Loucy (cell line): ENCODE results near the gene CALN1.

Experiments
- H2AFZ ChIP-seq: fragments of 200-600 bp; sonication (generic); 2 replicates; pipeline ENCODE4 v1.6.0; 2016; ENCODE audit warnings: antibody characterized with exemption, mild to moderate bottlenecking, low read length, moderate library complexity
- H3F3A ChIP-seq: fragments of 200-600 bp; 2 replicates; pipeline ENCODE4 v1.6.0; 2016; ENCODE audit warnings: antibody characterized with exemption, low read depth, mild to moderate bottlenecking
- H3K27me3 ChIP-seq: fragments of 200-600 bp; sonication (generic); 2 replicates; pipeline ENCODE4 v1.6.1; 2014; ENCODE audit warnings: low read length, mild to moderate bottlenecking; ENCODE audit not compliant: insufficient read depth, poor library complexity, severe bottlenecking
- H3K36me3 ChIP-seq: fragments of 200-600 bp; sonication (generic); 2 replicates; pipeline ENCODE4 v1.6.1; 2016; ENCODE audit warnings: low read length; ENCODE audit not compliant: insufficient read depth
- H3K4me1 ChIP-seq: fragments of 200-600 bp; sonication (generic); 2 replicates; pipeline ENCODE4 v1.5.1; 2014; ENCODE audit warnings: low read length, mild to moderate bottlenecking; ENCODE audit not compliant: insufficient read depth, poor library complexity, severe bottlenecking
- H3K4me2 ChIP-seq: fragments of 200-600 bp; sonication (generic); 2 replicates; pipeline ENCODE4 v1.6.0; 2014; ENCODE audit warnings: antibody characterized with exemption, low read length, low read depth, mild to moderate bottlenecking; ENCODE audit not compliant: poor library complexity, severe bottlenecking
- H3K4me3 ChIP-seq: fragments of 200-600 bp; sonication (generic); 2 replicates; pipeline ENCODE4 v1.5.1; 2014; ENCODE audit warnings: low read length, mild to moderate bottlenecking, mixed read lengths; ENCODE audit not compliant: poor library complexity, severe bottlenecking
- H3K79me2 ChIP-seq: fragments of 200-600 bp; sonication (generic); 2 replicates; pipeline ENCODE4 v1.6.1; 2014; ENCODE audit warnings: low read length; ENCODE audit not compliant: insufficient read depth
- H3K9ac ChIP-seq: fragments of 200-600 bp; sonication (generic); 2 replicates; pipeline ENCODE4 v1.6.0; 2014; ENCODE audit warnings: mild to moderate bottlenecking, low read depth, low read length, moderate library complexity; ENCODE audit not compliant: poor library complexity, severe bottlenecking
- H3K9me2 ChIP-seq: fragments of 200-600 bp; sonication (generic); replicated peaks from 2 replicates; pipeline ENCODE4 v1.6.1; 2016; ENCODE audit warnings: low read depth, low read length, mixed read lengths
- H3K9me3 ChIP-seq: fragments of 200-600 bp; sonication (generic); 2 replicates; pipeline ENCODE4 v1.6.1; 2014; ENCODE audit warnings: mild to moderate bottlenecking, antibody characterized with exemption, low read length, low read depth; ENCODE audit not compliant: insufficient read depth
- H4K20me1 ChIP-seq: fragments of 200-600 bp; sonication (generic); 2 replicates; pipeline ENCODE4 v1.6.0; 2014; ENCODE audit warnings: antibody characterized with exemption, low read length, mild to moderate bottlenecking; ENCODE audit not compliant: insufficient read depth, poor library complexity, severe bottlenecking
- EZH2phosphoT487 ChIP-seq: fragments of 200-600 bp; IDR thresholded peaks from 2 replicates; pipeline ENCODE4 v1.6.1; 2018; ENCODE audit warnings: antibody characterized with exemption, mild to moderate bottlenecking, moderate library complexity, borderline replicate concordance
- TF ChIP-seq, protein P1 (sequence below): fragments of 200-600 bp; sonication (generic); conservative IDR thresholded peaks from 2 replicates; pipeline ENCODE4 v1.5.1; 2014; ENCODE audit warnings: mild to moderate bottlenecking, antibody characterized with exemption, low read length

Gene CALN1

DNA sequence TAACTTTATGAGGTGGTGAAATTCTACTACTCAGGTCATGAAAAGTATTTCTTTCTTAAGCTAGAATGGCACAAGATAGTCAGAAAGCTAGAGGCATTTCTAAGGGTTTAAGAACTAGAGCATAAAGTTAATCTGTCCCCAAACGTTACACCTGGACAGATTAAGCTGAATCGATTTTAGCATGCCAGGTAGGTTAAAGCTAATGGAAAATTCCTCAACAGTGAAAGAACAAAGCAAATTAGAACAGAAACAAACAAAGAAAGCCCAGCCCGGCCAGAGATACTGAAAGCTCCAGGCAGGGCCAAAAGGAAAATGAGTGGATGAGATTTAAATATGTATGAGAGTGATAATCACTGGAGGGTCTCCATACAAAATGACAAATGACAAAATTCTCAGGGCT is 293.8 kb downstream of the CALN1 start:
- no peaks in the 10 kb centered on the region for H4K20me1 ChIP-seq
- H3K36me3 ChIP-seq, result no peaks in the 10 kb centered on the region
- no peak overlapping the region for H3K4me3 ChIP-seq

DNA sequence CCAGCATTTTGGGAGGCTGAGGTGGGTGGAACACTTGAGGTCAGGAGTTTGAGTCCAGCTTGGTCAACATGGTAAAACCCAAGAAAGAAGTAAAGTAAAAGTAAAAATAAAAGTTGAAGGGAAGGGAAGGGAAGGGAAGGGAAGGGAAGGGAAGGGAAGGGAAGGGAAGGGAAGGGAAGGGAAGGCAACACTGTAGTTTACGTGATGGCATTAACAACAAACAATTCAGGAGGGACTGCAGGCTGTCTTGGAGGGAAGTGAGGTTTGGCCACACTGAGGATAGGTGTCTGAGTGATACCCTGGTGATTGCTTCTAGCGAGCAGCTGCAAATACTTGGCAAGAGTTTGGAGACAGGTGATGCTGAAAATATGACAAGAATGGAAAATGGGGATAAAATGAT is 298.0 kb downstream of the CALN1 start:
- H3K9me2 ChIP-seq, result no peaks in the 10 kb centered on the region
- H3K9me3 ChIP-seq, result peaks cover 6% of the 10 kb centered on the region; the same call in 1 of the 2 replicates
- no peak overlapping the region for H3K4me2 ChIP-seq
- TF ChIP-seq, protein P1, sequence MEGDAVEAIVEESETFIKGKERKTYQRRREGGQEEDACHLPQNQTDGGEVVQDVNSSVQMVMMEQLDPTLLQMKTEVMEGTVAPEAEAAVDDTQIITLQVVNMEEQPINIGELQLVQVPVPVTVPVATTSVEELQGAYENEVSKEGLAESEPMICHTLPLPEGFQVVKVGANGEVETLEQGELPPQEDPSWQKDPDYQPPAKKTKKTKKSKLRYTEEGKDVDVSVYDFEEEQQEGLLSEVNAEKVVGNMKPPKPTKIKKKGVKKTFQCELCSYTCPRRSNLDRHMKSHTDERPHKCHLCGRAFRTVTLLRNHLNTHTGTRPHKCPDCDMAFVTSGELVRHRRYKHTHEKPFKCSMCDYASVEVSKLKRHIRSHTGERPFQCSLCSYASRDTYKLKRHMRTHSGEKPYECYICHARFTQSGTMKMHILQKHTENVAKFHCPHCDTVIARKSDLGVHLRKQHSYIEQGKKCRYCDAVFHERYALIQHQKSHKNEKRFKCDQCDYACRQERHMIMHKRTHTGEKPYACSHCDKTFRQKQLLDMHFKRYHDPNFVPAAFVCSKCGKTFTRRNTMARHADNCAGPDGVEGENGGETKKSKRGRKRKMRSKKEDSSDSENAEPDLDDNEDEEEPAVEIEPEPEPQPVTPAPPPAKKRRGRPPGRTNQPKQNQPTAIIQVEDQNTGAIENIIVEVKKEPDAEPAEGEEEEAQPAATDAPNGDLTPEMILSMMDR, result no peak
- no peak for TF ChIP-seq EZH2phosphoT487
- no peak overlapping the region for H3K4me3 ChIP-seq
- no peaks in the 10 kb centered on the region for H4K20me1 ChIP-seq
- no peaks in the 10 kb centered on the region for H3K27me3 ChIP-seq
- H3K4me1 ChIP-seq, result no peaks in the 10 kb centered on the region
- no peaks in the 10 kb centered on the region for H3K36me3 ChIP-seq
- H3K79me2 ChIP-seq, result no peaks in the 10 kb centered on the region
- H2AFZ ChIP-seq, result no peak overlapping the region
- H3K9ac ChIP-seq, result no peak overlapping the region
- no peaks in the 10 kb centered on the region for H3F3A ChIP-seq

More for the DNA sequence above, 293.8 kb downstream of the CALN1 start:
- Histone ChIP-seq H3K4me2 (no peak overlapping the region), H3K27me3 (no peaks in the 10 kb centered on the region), H2AFZ (no peak overlapping the region), H3K4me1 (no peaks in the 10 kb centered on the region), H3F3A (no peaks in the 10 kb centered on the region), H3K9me2 (no peaks in the 10 kb centered on the region), H3K9me3 (peaks cover 6% of the 10 kb centered on the region), H3K79me2 (no peaks in the 10 kb centered on the region), H3K9ac (no peak overlapping the region)
- no peak for TF ChIP-seq EZH2phosphoT487
- TF ChIP-seq, protein P1, result no peak

DNA sequence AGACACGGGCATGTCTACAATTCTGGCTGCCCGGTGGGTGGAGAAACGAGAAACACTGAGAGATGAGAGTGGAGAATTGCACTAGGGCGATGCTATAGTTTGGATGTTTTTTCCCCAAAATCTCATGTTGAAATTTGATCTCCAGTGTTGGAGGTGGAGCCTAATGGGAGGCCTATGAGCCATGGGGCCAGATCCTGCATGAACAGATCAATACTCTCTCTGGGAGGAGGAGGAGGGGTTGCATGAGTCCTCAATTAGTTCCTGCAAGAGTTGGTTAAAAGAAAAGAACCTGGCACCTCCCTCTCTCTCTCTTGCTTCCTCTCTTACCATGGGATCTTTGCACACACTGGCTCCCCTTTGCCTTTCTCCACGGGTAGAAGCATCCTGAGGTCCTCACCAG is 299.1 kb downstream of the CALN1 start:
- Histone ChIP-seq H3K36me3 (no peaks in the 10 kb centered on the region), H3K4me1 (no peaks in the 10 kb centered on the region), H3K9me3 (0 out of 2 replicates have a peak, but pooled peaks cover 6% of the 10 kb centered on the region), H3K9me2 (no peaks in the 10 kb centered on the region), H2AFZ (no peak overlapping the region), H3K79me2 (no peaks in the 10 kb centered on the region), H3K4me2 (no peak overlapping the region), H4K20me1 (no peaks in the 10 kb centered on the region), H3K9ac (no peak overlapping the region), H3K27me3 (no peaks in the 10 kb centered on the region), H3K4me3 (no peak overlapping the region), H3F3A (no peaks in the 10 kb centered on the region)
- TF ChIP-seq, protein P1, result no peak
- TF ChIP-seq EZH2phosphoT487, result no peak
